C4-2B (cell line): ENCODE data around the gene TACR1.
A peak's percentile ranks its signal among the peaks of the same experiment; 100 is the strongest.

ENCODE experiments used
- H3K27ac ChIP-seq: fragments of 450-650 bp; 2 replicates; pipeline ENCODE4 v1.5.1; 2017
- ZFX ChIP-seq: fragments of 450-650 bp; IDR thresholded peaks from 2 replicates; pipeline ENCODE4 v1.6.1; 2017
- TF ChIP-seq, protein P1 (sequence below): fragments of 450-650 bp; conservative IDR thresholded peaks from 2 replicates; pipeline ENCODE4 v1.5.1; 2017; ENCODE audit warnings: mild to moderate bottlenecking

Gene TACR1

DNA sequence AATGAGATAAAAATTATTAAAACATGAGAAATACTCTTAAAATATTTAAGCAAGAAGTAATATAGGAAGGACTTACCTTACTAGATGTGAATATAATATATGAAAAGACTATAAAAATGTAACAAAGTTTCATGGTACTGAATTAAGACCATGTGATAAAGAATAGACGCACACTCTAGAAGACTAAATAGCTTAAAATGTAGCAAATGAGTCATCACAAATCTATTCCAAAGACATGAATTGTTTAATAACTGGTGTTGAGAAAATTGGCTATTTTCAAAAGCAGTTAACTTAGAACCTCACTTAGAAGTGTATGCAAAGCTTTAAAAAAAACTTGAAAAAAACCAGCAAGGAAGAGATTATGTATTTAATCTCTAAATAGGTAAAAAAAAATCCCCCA, 176.8 kb downstream of the TACR1 start:
- no peak for TF ChIP-seq ZFX
- TF ChIP-seq, protein P1, sequence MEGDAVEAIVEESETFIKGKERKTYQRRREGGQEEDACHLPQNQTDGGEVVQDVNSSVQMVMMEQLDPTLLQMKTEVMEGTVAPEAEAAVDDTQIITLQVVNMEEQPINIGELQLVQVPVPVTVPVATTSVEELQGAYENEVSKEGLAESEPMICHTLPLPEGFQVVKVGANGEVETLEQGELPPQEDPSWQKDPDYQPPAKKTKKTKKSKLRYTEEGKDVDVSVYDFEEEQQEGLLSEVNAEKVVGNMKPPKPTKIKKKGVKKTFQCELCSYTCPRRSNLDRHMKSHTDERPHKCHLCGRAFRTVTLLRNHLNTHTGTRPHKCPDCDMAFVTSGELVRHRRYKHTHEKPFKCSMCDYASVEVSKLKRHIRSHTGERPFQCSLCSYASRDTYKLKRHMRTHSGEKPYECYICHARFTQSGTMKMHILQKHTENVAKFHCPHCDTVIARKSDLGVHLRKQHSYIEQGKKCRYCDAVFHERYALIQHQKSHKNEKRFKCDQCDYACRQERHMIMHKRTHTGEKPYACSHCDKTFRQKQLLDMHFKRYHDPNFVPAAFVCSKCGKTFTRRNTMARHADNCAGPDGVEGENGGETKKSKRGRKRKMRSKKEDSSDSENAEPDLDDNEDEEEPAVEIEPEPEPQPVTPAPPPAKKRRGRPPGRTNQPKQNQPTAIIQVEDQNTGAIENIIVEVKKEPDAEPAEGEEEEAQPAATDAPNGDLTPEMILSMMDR = no peak
- H3K27ac ChIP-seq = no peak overlapping the region

DNA sequence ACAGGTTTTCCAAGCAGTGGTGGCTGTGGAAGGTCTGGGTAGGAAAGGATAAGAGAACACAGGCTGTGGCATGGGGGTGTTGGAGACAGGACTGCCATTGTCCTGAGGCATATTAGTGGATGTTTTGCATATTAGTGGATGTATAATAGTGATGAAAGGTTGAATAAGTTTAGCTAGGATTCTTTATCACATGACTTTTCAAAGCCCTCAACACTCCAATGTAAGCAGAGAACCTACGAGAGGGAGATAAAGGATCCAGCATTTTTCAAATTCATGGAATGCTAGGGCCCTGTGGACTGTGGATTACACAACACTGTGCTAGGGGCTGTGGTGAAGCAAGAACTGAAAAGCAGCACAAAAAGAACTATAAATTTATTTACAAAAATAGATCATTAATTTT, 177.6 kb downstream of the TACR1 start:
- TF ChIP-seq, protein P1 = no peak
- TF ChIP-seq ZFX = no peak
- no peak overlapping the region for H3K27ac ChIP-seq

DNA sequence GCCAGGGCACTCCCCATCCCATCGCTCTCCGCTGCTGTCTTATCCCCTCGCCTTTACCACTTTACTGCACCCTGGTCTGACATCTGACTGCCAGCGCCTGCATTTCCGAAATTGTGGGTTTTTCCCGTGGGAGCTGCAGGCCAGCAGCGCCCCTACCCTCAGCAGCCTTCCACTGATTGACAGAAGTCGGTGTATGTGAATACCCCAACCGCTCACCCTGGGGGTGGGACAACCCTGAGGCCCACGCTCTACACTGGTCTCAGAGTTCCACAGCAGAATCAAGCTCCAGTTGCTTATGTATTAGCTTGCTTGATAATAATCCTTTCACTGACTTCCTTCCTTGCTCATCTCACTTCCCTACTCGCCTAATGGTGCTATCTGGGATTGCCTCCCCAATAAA, 178.8 kb downstream of the TACR1 start:
- no peak overlapping the region for H3K27ac ChIP-seq
- TF ChIP-seq ZFX = no peak

DNA sequence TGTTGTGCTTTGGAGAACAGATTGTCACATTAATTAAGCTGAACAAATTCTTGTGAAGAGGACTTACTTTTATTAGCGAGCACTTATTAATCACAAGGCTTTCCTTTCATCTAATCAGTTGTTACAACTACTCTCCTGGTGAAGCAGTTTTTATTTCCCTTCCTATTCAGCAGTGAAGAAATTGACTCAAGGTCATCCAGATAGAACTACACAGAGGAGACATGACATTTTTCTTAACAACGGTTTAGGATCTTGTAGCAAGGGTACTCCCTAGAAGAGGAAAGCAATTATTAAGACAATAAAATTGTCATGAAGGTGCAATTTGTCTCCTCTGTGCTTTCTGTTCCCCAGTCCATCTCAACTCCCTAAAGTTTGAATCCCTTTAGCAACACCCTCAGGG, 179.5 kb downstream of the TACR1 start:
- H3K27ac ChIP-seq = no peak overlapping the region
- no peak for TF ChIP-seq ZFX
- TF ChIP-seq, protein P1 = no peak

DNA sequence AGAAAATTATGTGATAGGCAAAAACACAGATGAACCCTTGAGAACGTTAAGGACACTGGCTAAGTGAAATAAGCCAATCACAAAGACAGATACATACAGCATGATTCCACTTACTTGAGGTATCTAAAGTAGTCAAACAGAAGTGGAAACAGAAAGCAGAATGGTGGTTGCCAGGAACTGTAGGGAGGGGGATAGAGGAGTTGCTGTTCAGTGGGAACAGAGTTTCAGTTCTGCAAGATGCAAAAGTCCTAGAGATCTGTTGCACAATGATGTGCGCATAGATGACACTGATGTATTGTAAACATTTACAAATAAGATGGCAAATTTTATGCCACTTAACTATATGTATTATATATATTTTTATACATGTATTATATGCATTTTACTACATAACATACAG, 181.2 kb downstream of the TACR1 start:
- no peak overlapping the region for H3K27ac ChIP-seq
- TF ChIP-seq, protein P1 = no peak
- TF ChIP-seq ZFX = no peak

DNA sequence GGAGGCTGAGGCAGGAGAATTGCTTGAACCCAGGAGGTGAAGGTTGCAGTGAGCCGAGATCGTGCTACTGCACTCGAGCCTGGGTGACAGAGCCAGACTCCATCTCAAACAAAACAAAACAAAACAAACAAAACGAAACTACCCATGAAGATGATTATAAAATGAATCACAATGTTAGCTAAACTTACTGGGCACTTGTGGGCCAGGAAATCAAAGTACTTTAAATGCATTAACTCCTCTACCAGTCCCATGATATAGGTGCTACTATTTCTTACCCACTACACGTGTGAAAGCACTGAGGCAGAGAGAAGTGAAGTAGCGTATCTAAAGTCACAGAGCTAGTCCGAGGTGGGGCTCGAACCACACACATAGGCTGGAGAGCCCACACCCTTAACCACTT, 187.2 kb downstream of the TACR1 start:
- H3K27ac ChIP-seq = peak overlapping the region; percentile 25
- TF ChIP-seq, protein P1 = no peak
- no peak for TF ChIP-seq ZFX

DNA sequence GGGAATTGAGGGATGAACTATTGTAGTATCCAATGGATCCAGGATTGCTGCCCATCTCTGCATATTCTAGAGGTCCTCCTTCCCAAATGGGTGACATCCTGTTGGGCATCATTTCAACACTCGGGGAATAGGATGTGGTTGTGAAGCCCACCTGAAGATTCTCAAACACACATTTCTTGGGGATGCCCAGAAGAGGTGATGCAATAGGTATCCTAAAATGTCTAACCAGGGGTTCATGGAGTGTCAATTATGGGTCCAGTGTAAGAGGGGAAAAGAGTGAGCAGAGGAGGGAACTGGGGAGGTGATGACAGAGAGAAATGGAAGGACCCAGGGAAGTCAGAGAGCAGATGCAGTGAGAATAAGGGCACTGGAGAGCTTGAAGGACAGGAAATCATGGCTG, 188.7 kb downstream of the TACR1 start:
- no peak for TF ChIP-seq ZFX
- TF ChIP-seq, protein P1 = no peak
- no peak overlapping the region for H3K27ac ChIP-seq

DNA sequence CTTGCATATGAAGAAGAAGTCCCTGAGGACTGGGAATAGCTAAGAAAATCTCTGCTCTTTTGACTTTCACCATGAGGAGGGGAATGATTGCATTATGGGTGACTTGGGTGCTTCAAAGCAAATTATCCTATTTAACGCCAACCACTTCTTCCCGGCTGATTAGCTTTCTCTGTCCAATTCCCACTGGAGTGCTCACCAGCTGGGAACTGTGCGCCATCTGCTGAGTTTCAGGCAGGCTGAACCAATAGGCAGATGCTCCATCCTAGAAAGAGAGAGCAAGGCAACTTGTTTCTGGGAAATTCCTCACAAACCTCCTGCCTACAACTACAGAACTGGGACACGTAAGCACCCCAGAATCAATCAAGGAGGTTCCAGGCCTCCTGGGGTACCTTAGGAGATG, 191.5 kb downstream of the TACR1 start:
- TF ChIP-seq, protein P1 = no peak
- TF ChIP-seq ZFX = no peak
- no peak overlapping the region for H3K27ac ChIP-seq
